Fibroblast of skin of scalp (primary cell): ENCODE results near the gene HTR3B.

Source experiments
- DNase-seq: peaks from one replicate; pipeline ENCODE4 v3.0.0-alpha.2; 2013

Gene HTR3B

GRCh38 chr11:113992459-113993110 is 88.0 kb downstream of the HTR3B start:
- no peak for DNase-seq

- DNase-seq, result peak; percentile 3
These were observed 89.7 kb downstream of the HTR3B start for GRCh38 chr11:113994077-113994954.
